Retinal pigment epithelial cell (primary cell): ENCODE measurements around the gene SATB2.

Experiments
- DNase-seq: peaks from one replicate; pipeline ENCODE4 v3.0.0-alpha.2; 2010; ENCODE audit warnings: low read depth
- H3K4me3 ChIP-seq: 2 replicates; pipeline ENCODE4 v1.5.1; 2011; ENCODE audit warnings: mild to moderate bottlenecking, low read length, control low read depth, moderate library complexity
- TF ChIP-seq, protein P1 (sequence below): conservative IDR thresholded peaks from 2 replicates; pipeline ENCODE4 v1.5.1; 2011; ENCODE audit warnings: low read depth, low read length, control low read depth, inconsistent platforms

SATB2 gene

DNA sequence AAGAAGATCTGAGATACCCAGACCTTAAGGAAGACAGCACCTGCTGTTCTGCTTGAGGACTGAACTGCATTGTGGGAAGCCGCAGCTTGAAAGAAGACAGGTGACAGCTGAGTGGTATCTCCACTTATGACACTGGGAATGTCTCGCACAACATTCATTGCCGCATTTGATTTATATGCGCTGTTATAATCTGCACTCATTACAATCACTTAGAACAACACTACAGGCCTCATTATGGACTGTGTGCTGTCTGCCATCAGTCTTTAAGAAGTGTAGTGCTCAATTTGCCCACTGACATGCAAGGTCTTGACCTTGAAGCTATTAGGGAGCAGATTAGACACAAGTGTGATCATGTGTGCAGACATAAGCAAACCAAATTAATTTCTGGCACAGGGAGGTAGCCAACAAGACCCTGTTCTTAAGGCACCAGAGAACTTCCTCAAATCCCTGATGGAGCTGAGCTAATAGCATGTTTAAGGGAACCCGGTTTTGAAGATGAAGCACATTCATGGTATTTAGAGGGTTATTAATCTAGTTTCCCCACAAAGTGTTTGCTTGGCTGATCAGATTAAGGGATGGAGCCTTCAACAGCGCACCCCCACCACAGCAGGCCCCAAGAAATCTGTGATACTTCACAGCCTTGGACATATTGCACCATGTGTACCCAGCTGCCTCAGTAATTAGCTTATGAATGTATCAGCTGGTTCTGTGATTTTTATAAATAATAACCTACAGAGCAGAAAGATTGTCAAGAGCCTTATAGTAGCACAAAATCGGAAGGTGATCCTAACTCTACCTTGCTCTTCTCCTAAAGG, 146.8 kb downstream of the SATB2 start:
- no peak overlapping the region for H3K4me3 ChIP-seq
- no peak for DNase-seq
- TF ChIP-seq, protein P1, sequence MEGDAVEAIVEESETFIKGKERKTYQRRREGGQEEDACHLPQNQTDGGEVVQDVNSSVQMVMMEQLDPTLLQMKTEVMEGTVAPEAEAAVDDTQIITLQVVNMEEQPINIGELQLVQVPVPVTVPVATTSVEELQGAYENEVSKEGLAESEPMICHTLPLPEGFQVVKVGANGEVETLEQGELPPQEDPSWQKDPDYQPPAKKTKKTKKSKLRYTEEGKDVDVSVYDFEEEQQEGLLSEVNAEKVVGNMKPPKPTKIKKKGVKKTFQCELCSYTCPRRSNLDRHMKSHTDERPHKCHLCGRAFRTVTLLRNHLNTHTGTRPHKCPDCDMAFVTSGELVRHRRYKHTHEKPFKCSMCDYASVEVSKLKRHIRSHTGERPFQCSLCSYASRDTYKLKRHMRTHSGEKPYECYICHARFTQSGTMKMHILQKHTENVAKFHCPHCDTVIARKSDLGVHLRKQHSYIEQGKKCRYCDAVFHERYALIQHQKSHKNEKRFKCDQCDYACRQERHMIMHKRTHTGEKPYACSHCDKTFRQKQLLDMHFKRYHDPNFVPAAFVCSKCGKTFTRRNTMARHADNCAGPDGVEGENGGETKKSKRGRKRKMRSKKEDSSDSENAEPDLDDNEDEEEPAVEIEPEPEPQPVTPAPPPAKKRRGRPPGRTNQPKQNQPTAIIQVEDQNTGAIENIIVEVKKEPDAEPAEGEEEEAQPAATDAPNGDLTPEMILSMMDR = no peak

DNA sequence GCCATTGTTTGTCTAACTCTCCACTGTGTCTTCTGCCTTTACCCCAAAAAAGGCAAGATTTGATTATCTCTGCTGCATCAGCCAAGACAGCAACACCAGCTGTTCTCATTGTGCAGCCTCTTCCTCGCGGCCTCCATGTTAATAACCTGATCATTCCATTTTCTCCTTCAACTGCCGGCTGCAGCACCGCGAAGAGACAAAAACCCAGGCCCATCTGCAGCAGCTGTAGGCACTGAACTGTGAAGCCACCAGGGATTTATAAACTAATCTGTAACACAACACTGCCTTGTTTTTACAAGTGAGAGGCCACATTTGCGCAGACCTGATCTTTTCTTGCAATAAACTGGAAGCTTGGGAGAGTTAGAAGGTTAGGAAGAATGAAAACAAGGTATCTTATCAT, 147.8 kb downstream of the SATB2 start:
- DNase-seq = no peak
- TF ChIP-seq, protein P1 = no peak

DNA sequence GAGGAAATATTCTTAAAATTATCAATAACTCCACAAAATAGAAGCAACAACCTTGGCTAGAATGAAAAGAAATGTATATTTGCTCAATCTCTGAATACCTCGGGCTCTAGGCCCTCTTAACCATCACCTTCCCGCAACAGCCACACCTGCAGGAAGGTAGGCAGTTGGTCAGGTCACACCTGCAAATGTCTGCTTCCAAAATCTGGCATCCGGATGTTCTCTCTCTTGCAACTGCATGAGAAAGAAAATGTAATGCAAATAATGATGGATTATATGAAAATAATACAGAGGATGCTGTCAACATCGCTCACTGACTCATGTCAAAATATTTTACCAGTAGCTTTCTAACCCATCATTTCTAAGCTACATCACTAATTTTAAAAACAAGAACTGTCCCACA, 148.3 kb downstream of the SATB2 start:
- TF ChIP-seq, protein P1 = no peak
- DNase-seq = no peak

More for the DNA sequence above, 147.8 kb downstream of the SATB2 start:
- H3K4me3 ChIP-seq = no peak overlapping the region

DNA sequence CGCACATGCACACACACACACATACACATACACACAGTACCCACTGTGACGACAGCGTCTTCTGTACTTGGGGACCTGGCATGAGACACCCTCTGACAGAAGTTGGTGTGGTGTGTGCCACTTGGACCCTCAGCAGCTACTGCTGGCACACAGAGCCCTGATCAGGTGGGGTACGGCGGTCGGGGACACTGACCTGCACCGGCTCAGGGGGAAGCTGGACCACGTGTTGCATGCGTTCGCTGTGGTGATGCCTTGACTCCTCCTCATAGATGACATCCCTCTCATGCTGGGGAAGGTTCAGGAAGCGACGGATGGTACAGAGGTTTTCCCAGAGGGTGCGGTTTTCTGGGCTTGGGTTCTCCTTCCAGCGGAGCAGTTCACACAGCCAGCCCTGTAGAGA, 149.2 kb downstream of the SATB2 start:
- TF ChIP-seq, protein P1 = no peak
- no peak overlapping the region for H3K4me3 ChIP-seq
- DNase-seq = no peak

More for the DNA sequence above, 148.3 kb downstream of the SATB2 start:
- no peak overlapping the region for H3K4me3 ChIP-seq

DNA sequence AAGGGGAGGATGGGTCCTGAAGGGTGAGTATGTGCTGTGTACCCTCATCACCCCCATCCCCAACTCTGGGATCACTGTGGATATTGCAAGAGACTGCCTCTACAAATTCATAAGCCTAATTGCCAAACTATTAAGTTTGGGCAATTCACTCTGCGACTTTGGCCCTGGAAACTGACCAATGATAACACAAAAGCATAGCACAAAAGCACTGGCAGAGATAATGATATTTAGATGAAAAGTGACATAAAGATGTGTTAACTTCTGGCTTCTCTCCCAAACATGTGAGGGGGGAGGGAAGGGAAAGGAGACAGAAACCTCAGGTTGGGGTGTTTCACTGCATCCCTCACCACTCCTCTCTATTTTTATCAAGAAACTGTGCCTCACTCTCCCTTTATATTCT, 150.3 kb downstream of the SATB2 start:
- no peak overlapping the region for H3K4me3 ChIP-seq
- TF ChIP-seq, protein P1 = no peak
- DNase-seq = no peak

DNA sequence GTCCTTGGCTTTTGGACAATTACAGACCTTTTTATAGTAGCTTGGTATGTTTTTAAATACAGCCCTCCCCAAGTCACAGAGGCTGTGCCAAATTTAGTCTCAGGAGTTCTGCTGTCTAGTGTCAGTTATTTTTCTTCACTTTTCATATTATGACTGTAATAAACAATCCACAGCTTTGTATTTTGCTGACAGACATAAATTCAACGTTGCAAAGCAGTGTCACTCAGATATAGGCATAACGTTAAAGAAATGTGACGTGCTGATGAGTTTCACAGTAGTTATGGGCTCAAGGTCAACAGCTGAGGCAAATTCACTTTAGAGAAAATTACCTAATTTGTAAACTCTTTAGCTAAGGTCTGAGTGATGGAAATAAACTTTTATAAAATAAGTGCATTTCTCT, 151.6 kb downstream of the SATB2 start:
- TF ChIP-seq, protein P1 = no peak
- no peak overlapping the region for H3K4me3 ChIP-seq
- no peak for DNase-seq

DNA sequence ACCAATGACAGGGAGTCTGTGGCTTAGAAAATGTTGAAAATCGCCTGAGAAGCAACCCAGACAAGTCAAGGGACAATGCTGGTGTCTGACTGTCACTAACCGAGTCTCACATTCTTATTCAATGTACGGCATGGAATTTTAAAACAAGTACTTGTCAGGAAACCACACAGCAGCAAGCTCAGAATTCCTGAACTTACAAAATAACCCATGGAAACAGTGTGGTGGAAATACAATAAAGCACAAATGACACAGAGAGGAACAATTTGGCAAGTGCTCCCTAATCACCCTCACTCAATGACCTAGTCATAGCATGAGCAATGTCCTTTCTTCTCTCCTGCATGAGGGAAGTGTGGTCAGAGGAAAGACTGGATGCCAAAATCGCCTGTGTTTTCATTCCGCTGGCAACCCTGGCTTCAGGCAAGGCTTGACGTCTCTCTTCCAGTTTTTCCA, 154.0 kb downstream of the SATB2 start:
- peak; percentile 61 for DNase-seq
- no peak overlapping the region for H3K4me3 ChIP-seq
- TF ChIP-seq, protein P1 = no peak
